ENCODE measurements around the gene GDF7. TPM values are rescaled to one million over a fixed set of nuclear protein-coding genes. Genes with fewer than 3 reads are reported as not detected.

GDF7 gene
- total RNA-seq, 1 experiment from 2014 or later: 0.02 TPM

- ATAC-seq (peak; percentile 92), DNase-seq (ENCODE audit: low read depth, low spot score) (no peak)
- Histone ChIP-seq H3K27ac (ENCODE audit: low read depth, low read length) (no peak overlapping the region), H3K4me1 (ENCODE audit: control insufficient read depth in 1 of 2, insufficient read depth in 2 of 2, low read length in 2 of 2) (peaks cover 0 to 11% of the 10 kb centered on the region in 2 experiments; a peak in 2 of 4 replicates), H4K20me1 (ENCODE audit: insufficient read depth) (no peaks in the 10 kb centered on the region), H3K9me3 (ENCODE audit: control insufficient read depth in 1 of 2, insufficient read depth in 1 of 2, low read depth in 1 of 2, low read length in 2 of 2) (no peaks in the 10 kb centered on the region), H3K9me2 (ENCODE audit: insufficient read depth) (no peaks in the 10 kb centered on the region), H3K9ac (ENCODE audit: low read length) (no peak overlapping the region), H2AFZ (ENCODE audit: low read depth, low read length, poor library complexity, severe bottlenecking) (no peak overlapping the region), H3K36me3 (ENCODE audit: control insufficient read depth in 1 of 2, insufficient read depth in 2 of 2, low read length in 2 of 2) (no peaks in the 10 kb centered on the region), H3K4me3 (replicated peaks in 1 of 2; ENCODE audit: low read depth in 1 of 2, low read length in 2 of 2) (no peak overlapping the region), H3K79me2 (ENCODE audit: insufficient read depth, low read length) (no peaks in the 10 kb centered on the region), H3K27me3 (ENCODE audit: insufficient read depth, low read length) (no peaks in the 10 kb centered on the region), H3K4me2 (ENCODE audit: low read length) (no peak overlapping the region)
- CTCF ChIA-PET: interaction anchor here (1.2 to 3.2 kb wide), 3 partner anchors 14 to 287 kb away, joined by 3 to 30 read pairs (median 4); no protein-coding TSS in a partner anchor
- BruUV-seq (replicated peaks): no TSS peak
- intact Hi-C loops (cut with micrococcal nuclease): no loop called here
- RAD21 ChIA-PET (ENCODE audit: low non-redundant PET in 1 of 2, low total read pairs in 2 of 2, uncharacterized antibody in 2 of 2, unreplicated experiment in 2 of 2): no interaction called here
- POLR2A ChIA-PET: no interaction called here
- TF ChIP-seq SRF (IDR thresholded peaks at IDR 0.05; ENCODE audit: low read depth) (no peak), FOSL1 (IDR thresholded peaks at IDR 0.05; ENCODE audit: low read depth) (no peak), ZNF274 (IDR thresholded peaks at IDR 0.05; ENCODE audit: low read depth, low read length) (no peak), ATF3 (IDR thresholded peaks at IDR 0.05) (no peak), EZH2phosphoT487 (IDR thresholded peaks at IDR 0.05; ENCODE audit: borderline replicate concordance) (no peak), POLR2A (IDR thresholded peaks at IDR 0.05; ENCODE audit: borderline replicate concordance, extremely low read depth, insufficient read depth, insufficient read length) (no peak), POLR2AphosphoS5 (IDR thresholded peaks at IDR 0.05; ENCODE audit: low read depth, low read length) (no peak), ZBTB33 (IDR thresholded peaks at IDR 0.05; ENCODE audit: extremely low read depth, insufficient replicate concordance, low read length) (no peak), MAX (IDR thresholded peaks at IDR 0.05) (no peak), EGR1 (IDR thresholded peaks at IDR 0.05; ENCODE audit: low read depth) (no peak), JUND (IDR thresholded peaks at IDR 0.05) (no peak), REST (IDR thresholded peaks at IDR 0.05; ENCODE audit: low read depth) (no peak)
Observed at GRCh38 chr2:20675701-20676352, 8.9 kb downstream of the GDF7 start.
